ENCODE data around the gene THEMIS. TPM values are rescaled to one million over a fixed set of nuclear protein-coding genes. Genes with fewer than 3 reads are reported as not detected.

Gene THEMIS
- total RNA-seq, 2 donors from 2014 or later, result 0.43 to 0.56 TPM

DNA sequence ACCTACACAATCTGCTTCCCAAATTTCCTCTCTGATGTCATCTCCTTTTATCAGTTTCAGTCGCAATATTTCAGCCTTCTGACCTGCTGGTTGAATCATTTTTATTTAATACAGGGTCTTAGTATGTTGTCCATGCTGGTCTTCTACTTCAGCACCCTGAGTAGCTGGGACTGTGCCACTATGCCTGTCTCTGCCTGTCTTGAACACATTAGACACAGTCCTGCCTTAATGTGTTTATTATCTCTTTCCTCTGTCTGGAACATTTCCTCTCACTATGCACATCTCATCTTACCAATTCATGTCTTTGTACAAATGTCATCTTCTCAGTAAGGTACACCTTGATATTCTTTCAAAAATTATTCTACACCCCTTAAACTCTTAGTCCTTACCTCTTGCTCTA, 106.5 kb downstream of the THEMIS start:
- H3K36me3 ChIP-seq, result no peaks in the 10 kb centered on the region
- no peak overlapping the region for H3K4me3 ChIP-seq
- DNase-seq (ENCODE audit: low spot score), result no peak
- no peak for TF ChIP-seq CTCF (IDR thresholded peaks at IDR 0.05)
- no peaks in the 10 kb centered on the region for H3K4me1 ChIP-seq
- H3K9me3 ChIP-seq, result no peaks in the 10 kb centered on the region
- no peaks in the 10 kb centered on the region for H3K27me3 ChIP-seq
- H3K27ac ChIP-seq, result no peak overlapping the region

DNA sequence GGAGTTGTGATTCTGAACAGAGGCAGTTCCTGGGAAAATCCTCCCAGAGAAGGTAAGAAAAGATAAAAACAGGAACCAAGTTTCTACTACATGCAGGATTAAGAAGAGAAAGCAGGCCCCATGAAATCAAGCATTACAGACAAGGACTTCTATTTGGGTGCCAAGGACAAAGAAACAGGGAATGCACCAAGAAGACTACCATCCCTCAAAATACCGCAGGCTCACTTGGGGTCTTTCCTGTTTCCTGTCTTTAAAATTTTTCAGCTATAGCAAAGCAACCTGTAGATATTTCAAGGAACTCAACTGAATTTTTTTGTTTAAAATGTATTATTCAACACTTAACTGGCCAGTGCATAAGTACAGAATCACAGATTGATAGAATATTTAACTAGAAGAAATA, 107.5 kb downstream of the THEMIS start:
- Histone ChIP-seq H3K4me1 (no peaks in the 10 kb centered on the region), H3K27ac (no peak overlapping the region), H3K4me3 (no peak overlapping the region), H3K27me3 (no peaks in the 10 kb centered on the region), H3K36me3 (no peaks in the 10 kb centered on the region), H3K9me3 (no peaks in the 10 kb centered on the region)
- no peak for DNase-seq (ENCODE audit: low spot score)
- TF ChIP-seq CTCF (IDR thresholded peaks at IDR 0.05), result no peak

GRCh38 chr6:127792616-127793015, 108.2 kb downstream of the THEMIS start:
- no peak overlapping the region for H3K27ac ChIP-seq
- no peaks in the 10 kb centered on the region for H3K4me1 ChIP-seq
- H3K9me3 ChIP-seq, result no peaks in the 10 kb centered on the region
- H3K27me3 ChIP-seq, result no peaks in the 10 kb centered on the region
- TF ChIP-seq CTCF (IDR thresholded peaks at IDR 0.05), result no peak
- no peak overlapping the region for H3K4me3 ChIP-seq
- no peak for DNase-seq (ENCODE audit: low spot score)
- H3K36me3 ChIP-seq, result no peaks in the 10 kb centered on the region

- Histone ChIP-seq H3K4me3 (no peak overlapping the region), H3K4me1 (no peaks in the 10 kb centered on the region), H3K9me3 (no peaks in the 10 kb centered on the region), H3K27me3 (no peaks in the 10 kb centered on the region), H3K27ac (no peak overlapping the region), H3K36me3 (no peaks in the 10 kb centered on the region)
- TF ChIP-seq CTCF (IDR thresholded peaks at IDR 0.05), result no peak
- DNase-seq (ENCODE audit: low spot score), result no peak
Measured at GRCh38 chr6:127791779-127792528, 108.9 kb downstream of the THEMIS start.

- Histone ChIP-seq H3K27ac (no peak overlapping the region), H3K36me3 (no peaks in the 10 kb centered on the region), H3K4me3 (no peak overlapping the region), H3K27me3 (no peaks in the 10 kb centered on the region), H3K4me1 (no peaks in the 10 kb centered on the region), H3K9me3 (no peaks in the 10 kb centered on the region)
- TF ChIP-seq CTCF (IDR thresholded peaks at IDR 0.05), result no peak
- no peak for DNase-seq (ENCODE audit: low spot score)
Measured at GRCh38 chr6:127790571-127790970, 110.3 kb downstream of the THEMIS start.

DNA sequence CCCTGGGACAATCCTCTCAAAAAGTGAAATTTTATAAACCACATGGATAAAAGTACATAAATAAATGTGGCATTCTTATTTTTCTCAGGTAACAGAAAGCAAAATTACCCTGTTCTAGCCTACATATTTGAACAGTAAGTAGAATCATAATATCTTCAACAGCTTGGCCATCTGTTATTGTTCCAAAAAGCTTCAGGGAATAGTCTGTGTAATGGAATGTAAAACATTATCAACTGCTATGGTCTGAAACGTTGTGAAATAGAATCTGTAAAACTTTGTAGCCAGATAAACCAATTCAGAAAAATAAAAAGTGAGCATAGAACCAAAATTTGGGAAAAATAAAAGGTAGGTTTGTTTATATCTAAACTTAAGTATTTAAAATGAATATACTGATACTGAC, 114.7 kb downstream of the THEMIS start:
- no peak overlapping the region for H3K27ac ChIP-seq
- H3K36me3 ChIP-seq, result no peaks in the 10 kb centered on the region
- H3K4me1 ChIP-seq, result no peaks in the 10 kb centered on the region
- no peak for TF ChIP-seq CTCF (IDR thresholded peaks at IDR 0.05)
- no peak for DNase-seq (ENCODE audit: low spot score)
- no peaks in the 10 kb centered on the region for H3K27me3 ChIP-seq
- no peak overlapping the region for H3K4me3 ChIP-seq
- no peaks in the 10 kb centered on the region for H3K9me3 ChIP-seq
